Common myeloid progenitor, CD34-positive (primary cell): ENCODE results near the gene ARL1.

Source experiments
- CTCF ChIA-PET: fragments of 350-600 bp; sonication (Branson Sonifier 250); formaldehyde crosslinking; loops from one replicate; lab custom pipeline; 2021; ENCODE audit warnings: antibody characterized with exemption; lab: Charles Lee
- POLR2A ChIA-PET: fragments of 350-600 bp; sonication (Branson Sonifier 250); formaldehyde crosslinking; loops from one replicate; lab custom pipeline; 2021; ENCODE audit warnings: antibody characterized with exemption; lab: Charles Lee
- DNase-seq, 3 donors: peaks; one replicate each; pipeline versions ENCODE4 v3.0.0 to v3.0.0-alpha.2; 2013
- H3K27ac ChIP-seq, 2 experiments: 1 replicate in 1 of 2; 2 replicates in 1 of 2; pipeline ENCODE4 v1.7.0; 2013; ENCODE audit warnings: inconsistent platforms in 2 of 2, low read length in 2 of 2, mild to moderate bottlenecking in 2 of 2, low read depth in 1 of 2, moderate library complexity in 1 of 2; ENCODE audit not compliant: severe bottlenecking in 2 of 2, insufficient read depth in 1 of 2, poor library complexity in 1 of 2
- H3K27me3 ChIP-seq, 5 experiments: replicated peaks in 2 of 5; 1 replicate in 3 of 5; 2 replicates in 2 of 5; pipeline versions ENCODE4 v1.6.1 to v1.7.0; 2013; ENCODE audit warnings: low read length in 4 of 5, mild to moderate bottlenecking in 2 of 5, moderate library complexity in 2 of 5, inconsistent platforms in 1 of 5; ENCODE audit not compliant: insufficient read depth in 5 of 5, control insufficient read depth in 4 of 5
- H3K36me3 ChIP-seq, 4 experiments: 1 replicate in 2 of 4; 2 replicates in 2 of 4; pipeline versions ENCODE4 v1.6.1 to v1.7.0; 2013; ENCODE audit warnings: low read length in 3 of 4, control low read depth in 1 of 4, mild to moderate bottlenecking in 1 of 4; ENCODE audit not compliant: control insufficient read depth in 4 of 4, insufficient read depth in 4 of 4
- H3K4me1 ChIP-seq, 4 experiments: 1 replicate in 3 of 4; 2 replicates in 1 of 4; pipeline versions ENCODE4 v1.6.1 to v1.7.1; 2013; ENCODE audit warnings: low read length in 3 of 4, mild to moderate bottlenecking in 3 of 4, control low read depth in 1 of 4, inconsistent platforms in 1 of 4, moderate library complexity in 1 of 4; ENCODE audit not compliant: control insufficient read depth in 4 of 4, insufficient read depth in 4 of 4; ENCODE audit errors: control extremely low read depth in 1 of 4
- H3K4me3 ChIP-seq, 7 experiments: 1 replicate in 4 of 7; 2 replicates in 3 of 7; pipeline versions ENCODE4 v1.5.1 to v1.7.0; 2013; ENCODE audit warnings: mild to moderate bottlenecking in 7 of 7, low read length in 6 of 7, moderate library complexity in 6 of 7, inconsistent platforms in 2 of 7, low read depth in 2 of 7, control low read depth in 1 of 7; ENCODE audit not compliant: insufficient read depth in 4 of 7, control insufficient read depth in 1 of 7; ENCODE audit errors: extremely low read depth in 1 of 7
- H3K9me3 ChIP-seq, 5 experiments: 1 replicate in 4 of 5; 2 replicates in 1 of 5; pipeline versions ENCODE4 v1.6.1 to v1.7.1; 2013; ENCODE audit warnings: low read length in 4 of 5, mild to moderate bottlenecking in 2 of 5, inconsistent platforms in 1 of 5, low read depth in 1 of 5, moderate library complexity in 1 of 5; ENCODE audit not compliant: control insufficient read depth in 4 of 5, insufficient read depth in 2 of 5; ENCODE audit errors: control extremely low read depth in 1 of 5
- WGBS: methylation state at CpG from one replicate; pipeline ENCODE4 v1.1.5; 2013; ENCODE audit not compliant: insufficient coverage; 5-methylcytosine and 5-hydroxymethylcytosine counted together

ARL1 gene

GRCh38 chr12:101343893-101344292, 63.7 kb downstream of the ARL1 start:
- no peak overlapping the region for H3K27ac ChIP-seq
- H3K27me3 ChIP-seq: no peaks in the 10 kb centered on the region
- H3K4me3 ChIP-seq: no peak overlapping the region
- peaks cover 0 to 3% (median 0%) of the 10 kb centered on the region in 5 experiments for H3K9me3 ChIP-seq
- 100% methylated on average over 1 of the region's 3 CpGs for WGBS
- peaks cover 12 to 74% (median 35%) of the 10 kb centered on the region in 4 experiments for H3K36me3 ChIP-seq
- DNase-seq: no peak
- H3K4me1 ChIP-seq: no peaks in the 10 kb centered on the region
- ChIA-PET POLR2A (no interaction called here), CTCF (no interaction called here)
